GM12864 (cell line): ENCODE measurements around the gene CHST10.

Source experiments
- DNase-seq: peaks from one replicate; pipeline ENCODE4 v3.0.0-alpha.2; 2011; ENCODE audit warnings: low read depth
- H3K4me3 ChIP-seq: 2 replicates; pipeline ENCODE4 v1.5.1; 2011; ENCODE audit warnings: mild to moderate bottlenecking, low read depth, low read length, control low read depth
- TF ChIP-seq, protein P1 (sequence below): IDR thresholded peaks from 2 replicates; pipeline ENCODE4 v1.5.1; 2011; ENCODE audit warnings: low read depth, mild to moderate bottlenecking, moderate library complexity, low read length, control low read depth, inconsistent platforms; ENCODE audit errors: missing control alignments

CHST10 gene

DNA sequence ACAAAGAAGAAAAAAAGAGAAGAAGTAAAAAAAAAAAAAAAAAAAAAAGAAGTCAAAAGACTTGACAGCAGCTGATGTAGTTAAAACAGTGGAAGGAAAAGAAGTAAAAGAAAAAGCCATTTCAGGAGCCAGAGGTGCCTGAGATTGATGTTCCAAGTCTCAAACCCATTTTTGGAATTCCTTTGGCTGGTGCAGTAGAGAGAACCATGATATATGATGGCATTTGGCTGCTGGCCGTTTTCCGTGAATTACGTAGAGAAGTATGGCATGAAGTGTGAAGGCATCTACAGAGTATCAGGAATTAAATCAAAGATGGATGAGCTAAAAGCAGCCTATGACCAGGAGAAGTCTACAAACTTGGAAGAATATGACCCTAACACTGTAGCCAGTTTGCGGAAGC lies 7.6 kb upstream of the CHST10 start:
- DNase-seq = no peak
- H3K4me3 ChIP-seq = no peak overlapping the region
- TF ChIP-seq, protein P1, sequence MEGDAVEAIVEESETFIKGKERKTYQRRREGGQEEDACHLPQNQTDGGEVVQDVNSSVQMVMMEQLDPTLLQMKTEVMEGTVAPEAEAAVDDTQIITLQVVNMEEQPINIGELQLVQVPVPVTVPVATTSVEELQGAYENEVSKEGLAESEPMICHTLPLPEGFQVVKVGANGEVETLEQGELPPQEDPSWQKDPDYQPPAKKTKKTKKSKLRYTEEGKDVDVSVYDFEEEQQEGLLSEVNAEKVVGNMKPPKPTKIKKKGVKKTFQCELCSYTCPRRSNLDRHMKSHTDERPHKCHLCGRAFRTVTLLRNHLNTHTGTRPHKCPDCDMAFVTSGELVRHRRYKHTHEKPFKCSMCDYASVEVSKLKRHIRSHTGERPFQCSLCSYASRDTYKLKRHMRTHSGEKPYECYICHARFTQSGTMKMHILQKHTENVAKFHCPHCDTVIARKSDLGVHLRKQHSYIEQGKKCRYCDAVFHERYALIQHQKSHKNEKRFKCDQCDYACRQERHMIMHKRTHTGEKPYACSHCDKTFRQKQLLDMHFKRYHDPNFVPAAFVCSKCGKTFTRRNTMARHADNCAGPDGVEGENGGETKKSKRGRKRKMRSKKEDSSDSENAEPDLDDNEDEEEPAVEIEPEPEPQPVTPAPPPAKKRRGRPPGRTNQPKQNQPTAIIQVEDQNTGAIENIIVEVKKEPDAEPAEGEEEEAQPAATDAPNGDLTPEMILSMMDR = no peak

DNA sequence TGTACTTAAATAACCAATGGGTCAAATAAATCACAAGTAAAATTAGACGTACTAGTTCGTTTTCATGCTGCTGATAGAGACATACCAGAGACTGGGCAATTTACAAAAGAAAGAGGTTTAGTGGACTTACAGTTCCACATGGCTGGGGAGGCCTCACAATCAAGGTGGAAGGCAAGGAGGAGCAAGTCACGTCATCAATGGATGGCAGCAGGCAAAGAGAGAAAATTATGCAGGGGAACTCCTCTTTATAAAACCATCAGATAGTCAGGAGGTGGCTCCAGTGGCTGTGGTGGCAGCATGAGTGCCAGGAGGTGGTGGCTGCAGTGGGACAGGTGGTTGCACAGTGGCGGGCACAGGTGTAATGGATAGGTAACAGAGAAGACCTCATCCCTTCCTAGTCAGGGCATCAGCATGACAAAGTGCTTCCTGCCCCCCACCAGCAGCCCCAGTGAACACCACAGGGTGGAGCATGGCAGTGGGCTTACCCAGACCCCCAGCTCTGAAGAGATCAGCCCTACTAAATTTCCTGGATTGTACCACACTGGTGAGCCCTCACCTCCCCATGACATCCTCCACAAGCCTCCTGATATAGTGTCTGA lies 6.9 kb upstream of the CHST10 start:
- DNase-seq = no peak
- no peak overlapping the region for H3K4me3 ChIP-seq
- TF ChIP-seq, protein P1 = no peak

DNA sequence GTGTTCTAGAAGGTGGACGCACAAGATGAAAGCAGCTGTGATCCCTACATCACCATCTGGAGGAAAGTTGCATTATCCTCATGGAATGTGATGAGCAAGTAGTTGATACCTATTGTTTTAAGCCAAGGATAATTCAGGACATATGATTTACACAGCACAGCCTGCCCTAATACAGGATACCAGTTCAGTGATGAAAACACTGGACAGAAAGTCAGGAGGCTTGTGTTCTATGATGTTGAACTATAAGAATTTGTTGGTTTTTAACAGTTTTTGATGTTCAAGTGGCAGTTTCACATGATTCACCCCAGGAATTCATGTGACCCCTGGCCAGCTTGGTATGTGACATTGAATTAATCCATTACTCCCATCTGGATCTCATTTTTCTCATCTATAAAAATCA lies 6.2 kb upstream of the CHST10 start:
- H3K4me3 ChIP-seq = no peak overlapping the region
- no peak for DNase-seq
- TF ChIP-seq, protein P1 = no peak

DNA sequence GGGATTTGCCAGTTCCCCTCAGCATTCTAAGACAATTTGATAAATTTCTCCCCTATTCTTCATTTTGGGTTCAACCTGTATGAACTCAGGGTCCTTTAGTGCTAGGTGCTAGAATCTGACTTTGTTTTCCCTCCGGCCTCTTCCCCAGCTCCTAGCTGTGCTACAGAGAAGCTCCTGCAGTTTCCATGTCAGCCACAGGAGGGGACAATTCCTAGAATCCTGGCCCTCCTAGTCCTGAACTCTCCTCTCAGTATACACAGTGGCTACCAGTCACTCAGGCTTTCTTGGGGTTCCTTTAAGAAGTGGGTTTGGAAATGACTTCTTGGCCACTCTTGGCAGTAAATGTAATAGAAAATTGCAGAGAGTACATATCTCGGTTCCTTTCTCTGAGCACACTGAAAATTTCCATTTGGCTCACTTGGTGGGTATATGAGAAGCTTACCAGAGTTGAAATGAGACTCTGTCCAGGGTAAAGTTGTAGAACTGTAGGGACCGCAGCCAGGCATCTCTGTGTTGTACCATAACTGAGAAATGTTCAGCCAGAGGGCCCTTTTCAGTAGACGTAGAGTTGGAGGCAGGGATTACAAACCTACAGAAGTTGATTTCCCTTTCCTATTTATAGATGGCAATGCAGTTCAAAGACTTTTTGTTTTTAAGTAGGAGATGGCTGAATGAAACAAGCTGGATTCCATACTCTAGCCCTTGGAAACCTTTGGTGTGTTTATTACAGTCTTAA lies 5.0 kb upstream of the CHST10 start:
- no peak overlapping the region for H3K4me3 ChIP-seq
- DNase-seq = no peak
- TF ChIP-seq, protein P1 = peak; percentile 34

DNA sequence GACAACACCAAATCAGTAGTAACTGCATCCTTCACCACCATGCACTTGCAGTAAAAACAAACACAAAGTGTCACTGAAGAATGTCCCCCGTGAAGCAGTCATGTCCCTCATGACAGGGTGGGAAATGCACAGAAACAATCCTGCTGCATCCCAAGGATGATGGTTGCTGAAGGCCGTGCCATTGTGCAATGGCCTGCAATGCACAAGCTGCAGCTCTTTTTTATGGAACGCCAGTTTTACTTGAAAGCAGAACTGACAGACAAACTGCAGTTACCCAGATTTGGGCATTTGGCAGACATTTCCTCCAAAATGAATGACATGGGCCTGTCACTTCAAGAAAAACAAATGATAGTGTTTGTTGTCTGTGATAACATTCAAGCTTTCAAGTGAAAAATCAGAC lies 2.4 kb upstream of the CHST10 start:
- DNase-seq = no peak
- TF ChIP-seq, protein P1 = no peak
- H3K4me3 ChIP-seq = no peak overlapping the region

DNA sequence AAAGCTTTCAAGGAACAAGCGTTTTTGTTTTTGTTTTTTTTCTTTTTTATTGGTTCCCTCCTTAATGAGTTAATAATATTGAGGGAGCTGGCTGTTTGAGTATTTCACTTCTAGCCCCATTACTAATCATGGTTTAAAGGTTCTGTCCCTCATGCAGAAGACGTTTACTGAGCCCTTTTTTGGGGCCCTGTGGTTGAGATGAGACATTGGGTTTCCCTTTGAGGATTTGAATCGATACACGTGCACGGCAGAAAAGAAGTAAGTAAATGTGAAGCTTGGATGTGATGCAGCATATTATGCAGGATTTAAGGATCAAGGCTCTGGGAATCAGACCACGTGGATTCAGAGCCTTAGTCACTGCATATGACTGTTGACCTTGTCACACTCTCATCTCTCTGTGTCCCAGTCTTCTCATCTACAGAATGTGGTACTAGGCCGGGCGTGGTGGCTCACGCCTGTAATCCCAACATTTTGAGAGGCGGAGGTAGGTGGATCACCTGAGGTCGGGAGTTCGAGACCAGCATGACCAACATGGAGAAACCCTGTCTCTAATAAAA lies 1.0 kb upstream of the CHST10 start:
- H3K4me3 ChIP-seq = no peak overlapping the region
- no peak for DNase-seq
- TF ChIP-seq, protein P1 = no peak
